HEK293 (cell line): ENCODE data around the gene KDM6A.

Source experiments
- CTCF ChIA-PET: fragments of 350-600 bp; formaldehyde crosslinking; extraction: SDS; loops from one replicate; lab custom pipeline; 2021; ENCODE audit warnings: antibody characterized with exemption; lab: Yijun Ruan, JAX
- POLR2A ChIA-PET: fragments of 300-600 bp; formaldehyde crosslinking; extraction: SDS; loops from one replicate; lab custom pipeline; 2020; ENCODE audit warnings: antibody characterized with exemption, inconsistent platforms; lab: Yijun Ruan, JAX
- H3K27ac ChIP-seq: fragments of 200-500 bp; sonication (Bioruptor generic); 2 replicates; pipeline ENCODE4 v1.5.1; 2014; ENCODE audit warnings: low read depth, low read length, control low read depth, inconsistent platforms; ENCODE audit errors: extremely low read depth
- H3K36me3 ChIP-seq, 2 experiments: fragments of 200-500 bp in 1 of 2; sonication (Bioruptor generic) in 1 of 2; 1 replicate in 1 of 2; 2 replicates in 1 of 2; pipeline ENCODE4 v1.5.1; 2014 to 2017; ENCODE audit warnings: inconsistent platforms in 2 of 2, low read length in 2 of 2; ENCODE audit not compliant: control insufficient read depth in 2 of 2, insufficient read depth in 1 of 2
- H3K4me1 ChIP-seq: fragments of 200-500 bp; sonication (Bioruptor generic); 2 replicates; pipeline ENCODE4 v1.5.1; 2014; ENCODE audit warnings: mild to moderate bottlenecking, low read length, inconsistent platforms; ENCODE audit not compliant: control insufficient read depth, insufficient read depth
- H3K4me3 ChIP-seq: 2 replicates; pipeline ENCODE4 v1.5.1; 2011; ENCODE audit warnings: low read depth, mild to moderate bottlenecking, control low read depth, low read length, moderate library complexity
- H3K9me3 ChIP-seq: fragments of 200-500 bp; sonication (Bioruptor generic); 2 replicates; pipeline ENCODE4 v1.5.1; 2014; ENCODE audit warnings: low read depth, low read length, inconsistent platforms; ENCODE audit not compliant: control insufficient read depth, insufficient read depth
- BCL11A ChIP-seq: fragments of 450-650 bp; formaldehyde crosslinking; IDR thresholded peaks from 2 replicates; pipeline ENCODE4 v1.5.1; 2016; ENCODE audit warnings: low read depth, missing biosample characterization, missing genetic modification characterization
- CTCF ChIP-seq: fragments of 450-650 bp; formaldehyde crosslinking; IDR thresholded peaks from 2 replicates; pipeline ENCODE4 v1.5.1; 2016; ENCODE audit warnings: missing biosample characterization, missing genetic modification characterization
- EGR2 ChIP-seq: fragments of 450-650 bp; formaldehyde crosslinking; IDR thresholded peaks from 2 replicates; pipeline ENCODE4 v1.5.1; 2016; ENCODE audit warnings: low read depth, missing biosample characterization, missing genetic modification characterization
- HOXC10 ChIP-seq: sonication (generic); formaldehyde crosslinking; IDR thresholded peaks from 2 replicates; pipeline ENCODE4 v1.8.1; 2023; ENCODE audit warnings: mild to moderate bottlenecking, missing genetic modification reagents
- KLF1 ChIP-seq: fragments of 450-650 bp; formaldehyde crosslinking; IDR thresholded peaks from 2 replicates; pipeline ENCODE4 v1.5.1; 2016; ENCODE audit warnings: missing biosample characterization, missing genetic modification characterization
- KLF10 ChIP-seq: fragments of 450-650 bp; IDR thresholded peaks from 2 replicates; pipeline ENCODE4 v1.5.1; 2018; ENCODE audit warnings: missing biosample characterization, mild to moderate bottlenecking, missing genetic modification characterization
- KLF9 ChIP-seq: fragments of 450-650 bp; formaldehyde crosslinking; IDR thresholded peaks from 2 replicates; pipeline ENCODE4 v1.5.1; 2016; ENCODE audit warnings: missing biosample characterization, missing genetic modification characterization, low read depth
- PBX3 ChIP-seq: sonication (generic); formaldehyde crosslinking; IDR thresholded peaks from 2 replicates; pipeline ENCODE4 v1.8.1; 2022; ENCODE audit warnings: mild to moderate bottlenecking, moderate library complexity, missing genetic modification reagents
- PRDM1 ChIP-seq: fragments of 450-650 bp; formaldehyde crosslinking; IDR thresholded peaks from 2 replicates; pipeline ENCODE4; 2016; ENCODE audit warnings: missing biosample characterization, missing genetic modification characterization
- PRDM6 ChIP-seq: fragments of 450-650 bp; formaldehyde crosslinking; IDR thresholded peaks from 2 replicates; pipeline ENCODE4 v1.5.1; 2017; ENCODE audit warnings: missing biosample characterization, missing genetic modification characterization
- ZBTB48 ChIP-seq: fragments of 450-650 bp; formaldehyde crosslinking; IDR thresholded peaks from 2 replicates; pipeline ENCODE4 v1.5.1; 2016; ENCODE audit warnings: missing biosample characterization, missing genetic modification characterization
- ZFHX2 ChIP-seq: fragments of 450-650 bp; formaldehyde crosslinking; conservative IDR thresholded peaks from 2 replicates; pipeline ENCODE4 v1.5.1; 2016; ENCODE audit warnings: missing biosample characterization, missing genetic modification characterization
- ZFP69B ChIP-seq: fragments of 450-650 bp; formaldehyde crosslinking; IDR thresholded peaks from 2 replicates; pipeline ENCODE4 v1.5.1; 2016; ENCODE audit warnings: missing biosample characterization, missing genetic modification characterization
- ZNF426 ChIP-seq: fragments of 450-650 bp; formaldehyde crosslinking; IDR thresholded peaks from 2 replicates; pipeline ENCODE4 v1.5.1; 2017; ENCODE audit warnings: missing biosample characterization, missing genetic modification characterization, mild to moderate bottlenecking, inconsistent platforms, moderate library complexity
- ZNF488 ChIP-seq: fragments of 450-650 bp; formaldehyde crosslinking; IDR thresholded peaks from 2 replicates; pipeline ENCODE4 v1.5.1; 2016; ENCODE audit warnings: missing biosample characterization, missing genetic modification characterization
- ZNF510 ChIP-seq: fragments of 450-650 bp; formaldehyde crosslinking; IDR thresholded peaks from 2 replicates; pipeline ENCODE4 v1.5.1; 2018; ENCODE audit warnings: mild to moderate bottlenecking, missing genetic modification characterization, missing biosample characterization; ENCODE audit not compliant: insufficient replicate concordance
- ZNF596 ChIP-seq: fragments of 450-650 bp; IDR thresholded peaks from 2 replicates; pipeline ENCODE4 v1.5.0; 2018; ENCODE audit warnings: missing biosample characterization, mild to moderate bottlenecking, missing genetic modification characterization, moderate library complexity
- ZNF624 ChIP-seq: fragments of 450-650 bp; formaldehyde crosslinking; IDR thresholded peaks from 2 replicates; pipeline ENCODE4 v1.5.1; 2017; ENCODE audit warnings: missing biosample characterization, missing genetic modification characterization
- ZNF626 ChIP-seq: fragments of 450-650 bp; sonication (Bioruptor Pico); formaldehyde crosslinking; IDR thresholded peaks from 2 replicates; pipeline ENCODE4 v1.5.1; 2018; ENCODE audit warnings: missing biosample characterization, missing genetic modification characterization, inconsistent platforms
- ZNF654 ChIP-seq: fragments of 450-650 bp; formaldehyde crosslinking; IDR thresholded peaks from 2 replicates; pipeline ENCODE4 v1.5.1; 2016; ENCODE audit warnings: low read depth, missing biosample characterization, missing genetic modification characterization
- ZNF664 ChIP-seq: fragments of 450-650 bp; formaldehyde crosslinking; IDR thresholded peaks from 2 replicates; pipeline ENCODE4 v1.5.1; 2016; ENCODE audit warnings: missing biosample characterization, missing genetic modification characterization
- ZNF768 ChIP-seq: fragments of 450-650 bp; formaldehyde crosslinking; IDR thresholded peaks from 2 replicates; pipeline ENCODE4 v1.5.1; 2018; ENCODE audit warnings: missing biosample characterization, mild to moderate bottlenecking, missing genetic modification characterization
- ZSCAN30 ChIP-seq: fragments of 450-650 bp; IDR thresholded peaks from 2 replicates; pipeline ENCODE4 v1.5.1; 2018; ENCODE audit warnings: missing biosample characterization, mild to moderate bottlenecking, missing genetic modification characterization, moderate library complexity
- ZXDB ChIP-seq: fragments of 450-650 bp; formaldehyde crosslinking; IDR thresholded peaks from 2 replicates; pipeline ENCODE4 v1.5.1; 2016; ENCODE audit warnings: missing biosample characterization, missing genetic modification characterization

The KDM6A gene

GRCh38 chrX:45068569-45068968 lies 195.6 kb downstream of the KDM6A start:
- H3K27ac ChIP-seq: no peak overlapping the region
- peak; percentile 100 for TF ChIP-seq PRDM1 (tag by site-specific recombination)
- no peak for TF ChIP-seq ZFP69B
- TF ChIP-seq, all 188 proteins: peak for 1
- H3K4me3 ChIP-seq: no peak overlapping the region
- peaks cover 37 to 39% of the 10 kb centered on the region in 2 experiments for H3K36me3 ChIP-seq
- H3K4me1 ChIP-seq: 0 out of 2 replicates have a peak, but pooled peaks cover 2% of the 10 kb centered on the region
- ChIA-PET CTCF (interaction anchor here (0.6 to 2.2 kb wide), 7 partner anchors 27 to 1110 kb away, joined by 3 to 6 read pairs (median 4); no protein-coding TSS in a partner anchor), POLR2A (no interaction called here)
- no peaks in the 10 kb centered on the region for H3K9me3 ChIP-seq

- Histone ChIP-seq H3K4me3 (no peak overlapping the region), H3K9me3 (no peaks in the 10 kb centered on the region), H3K4me1 (0 out of 2 replicates have a peak, but pooled peaks cover 2% of the 10 kb centered on the region), H3K36me3 (peaks cover 22 to 25% of the 10 kb centered on the region in 2 experiments), H3K27ac (no peak overlapping the region)
- ChIA-PET POLR2A (interaction anchor here (0.7 kb wide), 2 partner anchors 196 to 836 kb away, joined by 3 read pairs; no protein-coding TSS in a partner anchor), CTCF (interaction anchor here (0.5 to 2.2 kb wide), 46 partner anchors 8 to 1954 kb away, joined by 3 to 8 read pairs (median 3); no protein-coding TSS in a partner anchor)
- TF ChIP-seq PRDM6 (tag by site-specific recombination) (no peak), ZNF654 (tag by site-specific recombination) (peak; percentile 60), ZNF596 (tag by site-specific recombination) (no peak), PBX3 (CRISPR knock-in tag) (no peak), ZNF510 (no peak), ZSCAN30 (0 out of 2 replicates have a peak, but pooled peaks have one; percentile 43), ZNF426 (tag by site-specific recombination) (no peak), ZNF626 (tag by site-specific recombination) (no peak), ZFHX2 (tag by site-specific recombination) (peak; percentile 66), EGR2 (tag by site-specific recombination) (peak; percentile 42; the same call in 1 of the 2 replicates), HOXC10 (no peak), BCL11A (tag by site-specific recombination) (no peak), ZNF624 (tag by site-specific recombination) (no peak), KLF10 (tag by site-specific recombination) (peak; percentile 82), ZNF768 (no peak), ZXDB (tag by site-specific recombination) (0 out of 2 replicates have a peak, but pooled peaks have one; percentile 14), ZBTB48 (tag by site-specific recombination) (no peak), ZNF488 (tag by site-specific recombination) (no peak), CTCF (tag by site-specific recombination) (no peak; the same call in 1 of the 2 replicates), ZNF664 (tag by site-specific recombination) (no peak), KLF9 (tag by site-specific recombination) (peak; percentile 83), KLF1 (tag by site-specific recombination) (no peak), ZFP69B (no peak)
Observed at GRCh38 chrX:45070116-45071007, 197.4 kb downstream of the KDM6A start.
